ENCODE data around the gene CST3. TPM values are rescaled to one million over a fixed set of nuclear protein-coding genes. Genes with fewer than 3 reads are reported as not detected.

Gene CST3
- total RNA-seq, 1 donor from 2014 or later: 82.7 TPM

- TF ChIP-seq CTCF (IDR thresholded peaks at IDR 0.05; ENCODE audit: insufficient read depth, low read length, severe bottlenecking): no peak
- no peak for DNase-seq (ENCODE audit: low read depth)
Measured at GRCh38 chr20:23587631-23588030, 50.1 kb downstream of the CST3 start.

DNA sequence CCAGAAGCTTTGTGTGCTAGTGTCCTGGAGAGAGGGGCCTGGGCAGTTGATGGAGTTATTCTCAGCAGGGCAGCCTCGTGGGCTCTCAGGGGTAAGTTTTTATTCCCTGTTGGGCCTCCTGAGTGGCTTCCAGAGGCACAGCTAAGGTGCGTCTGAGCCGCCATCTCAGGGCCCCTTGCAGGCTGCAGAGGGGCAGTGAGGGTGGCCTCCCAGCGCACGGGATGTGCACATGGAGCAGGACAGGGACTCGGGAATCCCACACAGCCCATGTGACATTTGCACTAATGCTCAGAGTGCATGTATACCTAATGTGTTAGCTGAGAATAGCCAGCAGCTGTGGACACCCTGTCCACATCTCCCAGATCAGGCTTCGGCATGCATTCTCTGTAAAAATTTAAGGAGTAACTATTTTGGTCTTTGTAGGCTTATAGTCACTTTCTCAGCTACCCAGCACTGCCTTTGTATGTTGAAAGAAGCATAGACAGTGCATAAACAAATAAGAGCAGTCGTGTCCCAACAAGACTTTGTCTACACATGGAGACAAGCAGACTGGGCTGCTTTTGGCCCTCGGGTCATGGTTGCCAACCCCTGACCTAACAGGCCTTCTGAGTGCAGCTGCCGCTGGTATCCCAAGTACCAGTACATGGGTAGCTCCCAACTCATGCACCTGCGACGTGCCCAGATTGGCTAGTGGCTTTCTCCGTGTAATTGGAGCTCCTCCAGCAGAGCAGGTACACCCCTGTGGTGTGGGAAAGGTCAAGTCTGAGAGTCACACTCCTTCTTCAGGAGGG, 50.8 kb downstream of the CST3 start:
- peak; percentile 84 for DNase-seq (ENCODE audit: low read depth)
- no peaks in the 10 kb centered on the region for H3K36me3 ChIP-seq (ENCODE audit: control insufficient read depth, insufficient read depth, low read length)
- no peak overlapping the region for H3K4me3 ChIP-seq (ENCODE audit: low read depth, low read length)
- TF ChIP-seq CTCF (IDR thresholded peaks at IDR 0.05; ENCODE audit: insufficient read depth, low read length, severe bottlenecking): no peak
- no peaks in the 10 kb centered on the region for H3K27me3 ChIP-seq (ENCODE audit: control insufficient read depth, insufficient read depth, low read length)
- FAIRE-seq: peak; percentile 52

More at GRCh38 chr20:23587631-23588030, 50.1 kb downstream of the CST3 start:
- no peak for FAIRE-seq
- H3K4me3 ChIP-seq (ENCODE audit: low read depth, low read length): no peak overlapping the region
- H3K27me3 ChIP-seq (ENCODE audit: control insufficient read depth, insufficient read depth, low read length): no peaks in the 10 kb centered on the region
- H3K36me3 ChIP-seq (ENCODE audit: control insufficient read depth, insufficient read depth, low read length): no peaks in the 10 kb centered on the region

GRCh38 chr20:23585808-23586734, 51.7 kb downstream of the CST3 start:
- TF ChIP-seq CTCF (IDR thresholded peaks at IDR 0.05; ENCODE audit: insufficient read depth, low read length, severe bottlenecking): no peak
- FAIRE-seq: no peak

GRCh38 chr20:23585449-23585807, 52.3 kb downstream of the CST3 start:
- no peak overlapping the region for H3K4me3 ChIP-seq (ENCODE audit: low read depth, low read length)
- H3K36me3 ChIP-seq (ENCODE audit: control insufficient read depth, insufficient read depth, low read length): no peaks in the 10 kb centered on the region
- H3K27me3 ChIP-seq (ENCODE audit: control insufficient read depth, insufficient read depth, low read length): no peaks in the 10 kb centered on the region
- TF ChIP-seq CTCF (IDR thresholded peaks at IDR 0.05; ENCODE audit: insufficient read depth, low read length, severe bottlenecking): no peak
- DNase-seq (ENCODE audit: low read depth): no peak
- peak; percentile 47 for FAIRE-seq

More at GRCh38 chr20:23585808-23586734, 51.7 kb downstream of the CST3 start:
- H3K4me3 ChIP-seq (ENCODE audit: low read depth, low read length): no peak overlapping the region
- no peaks in the 10 kb centered on the region for H3K36me3 ChIP-seq (ENCODE audit: control insufficient read depth, insufficient read depth, low read length)
- peak; percentile 16 for DNase-seq (ENCODE audit: low read depth)
- no peaks in the 10 kb centered on the region for H3K27me3 ChIP-seq (ENCODE audit: control insufficient read depth, insufficient read depth, low read length)

GRCh38 chr20:23584434-23585199, 53.1 kb downstream of the CST3 start:
- H3K4me3 ChIP-seq (ENCODE audit: low read depth, low read length): no peak overlapping the region
- TF ChIP-seq CTCF (IDR thresholded peaks at IDR 0.05; ENCODE audit: insufficient read depth, low read length, severe bottlenecking): no peak
- DNase-seq (ENCODE audit: low read depth) (peak; percentile 44), FAIRE-seq (no peak)
- no peaks in the 10 kb centered on the region for H3K27me3 ChIP-seq (ENCODE audit: control insufficient read depth, insufficient read depth, low read length)
- H3K36me3 ChIP-seq (ENCODE audit: control insufficient read depth, insufficient read depth, low read length): no peaks in the 10 kb centered on the region

Other genes starting within 250 kb of the CST3 start
- gene NAPB, start 216.5 kb downstream of the CST3 start, total RNA-seq: 9.9 and 10.8 TPM in 2 replicates
- gene CSTL1, start 198.3 kb downstream of the CST3 start, total RNA-seq: not detected in 2 replicates
- gene CST11, start 185.1 kb downstream of the CST3 start, total RNA-seq: not detected in 2 replicates
- gene CST8, start 146.8 kb downstream of the CST3 start, total RNA-seq: not detected in 2 replicates
- gene CST9L, start 69.5 kb downstream of the CST3 start, total RNA-seq: not detected in 2 replicates
- gene CST9, start 32.0 kb downstream of the CST3 start, total RNA-seq: not detected in 2 replicates
- gene CST4, start 51.1 kb upstream of the CST3 start, total RNA-seq: not detected in 2 replicates
- not detected in 2 replicates for gene CST1, start 113.0 kb upstream of the CST3 start, total RNA-seq
- not detected in 2 replicates for gene CST2, start 188.8 kb upstream of the CST3 start, total RNA-seq
- not detected in 2 replicates for gene CST5, start 241.8 kb upstream of the CST3 start, total RNA-seq